ENCODE data around the gene CADM2.
"Not testable (repeated sequence)": the region's sequence is repeated elsewhere in the genome, so short reads cannot be mapped to it uniquely, and the experiment has no call there.

CADM2 gene

DNA sequence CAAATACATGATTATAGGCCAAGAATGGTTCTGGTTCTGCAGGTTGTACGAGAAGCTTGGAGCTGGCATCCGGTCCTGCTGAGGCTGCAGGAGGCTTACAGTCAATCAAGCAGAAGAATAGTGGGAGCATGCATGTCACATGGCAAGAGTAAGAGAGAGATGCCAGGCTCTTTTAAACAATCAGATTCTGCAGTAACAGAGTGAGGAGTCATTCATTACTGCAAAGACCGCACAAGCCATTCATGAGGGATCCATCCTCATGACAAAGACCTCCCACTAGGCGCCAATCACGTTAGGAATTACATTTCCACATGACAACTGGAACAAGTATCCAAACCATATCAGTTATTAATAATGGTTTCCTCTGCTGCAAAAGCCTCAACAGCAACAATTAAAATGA, 536.8 kb downstream of the CADM2 start:
- no peak for DNase-seq

DNA sequence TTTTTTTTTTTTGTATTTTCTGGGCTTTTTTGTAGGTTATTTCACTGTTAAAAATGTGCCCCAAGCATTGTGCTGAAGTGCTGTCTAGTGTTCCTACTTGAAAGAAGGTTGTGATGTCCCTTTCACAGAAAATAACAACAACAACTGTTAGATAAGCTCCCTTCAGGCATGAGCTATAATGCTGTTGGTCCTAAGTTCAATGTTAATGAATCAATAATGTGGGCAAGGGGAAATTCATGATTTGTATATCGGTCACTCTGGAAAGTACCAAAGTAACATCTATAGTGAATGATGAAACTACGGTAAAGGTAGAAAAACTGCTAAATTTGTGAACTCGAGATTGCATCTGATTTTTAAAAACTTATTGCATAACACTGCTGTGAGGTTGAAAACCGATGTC, 539.4 kb downstream of the CADM2 start:
- DNase-seq = no peak

DNA sequence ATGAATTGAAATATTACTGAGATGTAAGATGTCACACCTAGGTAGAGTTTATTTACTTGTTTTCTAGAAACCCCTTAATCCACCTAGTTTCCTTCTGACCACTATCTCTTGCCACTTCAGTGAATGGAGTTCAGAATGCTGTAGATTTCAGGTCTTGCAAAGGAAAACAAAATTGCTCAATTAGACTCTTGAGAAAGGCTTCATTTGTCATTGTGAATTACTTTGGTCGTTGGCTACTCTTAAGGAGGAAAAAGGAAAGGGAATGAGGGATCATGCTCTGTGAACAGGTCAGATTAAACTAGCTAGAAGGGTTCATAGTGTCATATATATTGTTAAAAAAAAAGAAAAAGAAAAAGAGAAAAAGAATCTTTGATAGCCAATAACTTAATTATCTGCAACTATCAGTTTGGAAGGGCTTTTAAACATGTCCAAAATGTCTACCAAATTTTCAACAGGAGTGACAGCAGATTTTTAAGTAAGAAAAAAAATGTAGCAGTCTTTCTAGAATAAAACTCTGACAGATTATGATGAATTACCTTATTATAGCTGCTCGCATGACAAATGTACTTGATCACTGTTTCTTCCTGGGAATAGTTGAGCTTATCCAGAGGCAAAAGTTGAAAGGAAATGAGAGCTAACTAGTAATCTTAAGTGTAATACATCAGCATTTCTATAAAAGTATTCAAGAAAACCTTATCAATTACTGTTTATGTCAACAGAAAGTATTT, 543.5 kb downstream of the CADM2 start:
- DNase-seq = no peak

DNA sequence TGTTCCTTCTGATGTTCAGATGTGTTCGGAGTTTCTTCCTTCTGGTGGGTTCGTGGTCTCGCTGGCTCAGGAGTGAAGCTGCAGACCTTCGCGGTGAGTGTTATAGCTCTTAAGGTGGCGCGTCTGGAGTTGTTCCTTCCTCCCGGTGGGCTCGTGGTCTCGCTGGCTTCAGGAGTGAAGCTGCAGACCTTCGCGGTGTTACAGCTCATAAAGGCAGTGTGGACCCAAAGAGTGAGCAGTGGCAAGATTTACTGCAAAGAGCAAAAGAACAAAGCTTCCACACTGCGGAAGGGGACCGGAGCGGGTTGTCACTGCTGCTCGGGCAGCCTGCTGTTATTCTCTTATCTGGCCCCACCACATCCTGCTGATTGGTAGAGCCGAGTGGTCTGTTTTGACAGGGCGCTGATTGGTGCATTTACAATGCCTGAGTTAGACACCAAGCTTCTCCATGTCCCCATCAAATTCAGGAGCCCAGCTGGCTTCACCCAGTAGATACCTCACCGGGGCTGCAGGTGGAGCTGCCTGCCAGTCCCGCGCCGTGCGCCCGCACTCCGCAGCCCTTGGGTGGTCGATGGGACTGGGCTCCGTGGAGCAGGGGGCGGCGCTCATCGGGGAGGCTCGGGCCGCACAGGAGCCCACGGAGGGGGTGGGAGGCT, 545.5 kb downstream of the CADM2 start:
- not testable (repeated sequence) for DNase-seq

DNA sequence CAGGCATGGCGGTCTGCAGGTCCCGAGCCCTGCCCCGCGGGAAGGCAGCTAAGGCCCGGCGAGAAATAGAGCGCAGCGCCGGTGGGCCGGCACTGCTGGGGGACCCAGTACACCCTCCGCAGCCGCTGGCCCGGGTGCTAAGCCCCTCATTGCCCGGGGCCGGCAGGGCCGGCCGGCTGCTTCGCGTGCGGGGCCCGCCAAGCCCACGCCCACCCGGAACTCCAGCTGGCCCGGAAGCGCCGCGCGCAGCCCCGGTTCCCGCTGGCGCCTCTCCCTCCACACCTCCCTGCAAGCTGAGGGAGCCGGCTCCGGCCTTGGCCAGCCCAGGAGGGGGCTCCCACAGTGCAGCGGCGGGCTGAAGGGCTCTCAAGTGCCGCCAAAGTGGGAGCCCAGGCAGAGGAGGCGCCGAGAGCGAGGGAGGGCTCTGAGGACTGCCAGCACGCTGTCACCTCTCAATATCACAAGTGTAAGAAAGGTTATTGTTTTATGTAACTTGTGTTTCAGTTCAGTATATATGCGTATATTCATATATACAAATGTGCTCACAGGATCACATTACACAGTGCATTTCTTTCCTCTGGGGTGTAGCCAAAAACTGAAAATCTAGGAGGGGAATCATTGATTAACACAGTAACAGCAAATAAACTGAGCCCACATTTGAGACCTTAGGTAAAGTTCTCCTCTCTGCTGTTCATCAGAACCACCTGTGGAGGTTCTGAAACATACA, 546.2 kb downstream of the CADM2 start:
- DNase-seq = not testable (repeated sequence)

DNA sequence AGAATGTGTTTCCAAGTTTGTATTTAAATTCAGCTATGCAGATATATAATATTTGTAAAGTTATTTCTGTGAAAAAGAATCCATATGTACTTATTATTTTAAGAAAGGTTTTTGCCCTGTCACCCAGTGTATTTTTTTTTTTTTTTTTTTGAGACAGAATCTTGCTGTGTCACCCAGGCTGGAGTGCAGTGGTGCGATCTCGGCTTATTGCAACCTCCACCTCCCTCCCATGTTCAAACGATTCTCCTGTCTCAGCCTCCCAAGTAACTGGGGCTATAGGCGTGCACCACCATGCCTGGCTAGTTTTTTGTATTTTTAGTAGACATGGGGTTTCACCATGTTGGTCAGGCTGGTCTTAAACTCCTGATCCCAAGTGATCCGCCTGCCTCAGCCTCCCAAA, 548.3 kb downstream of the CADM2 start:
- not testable (repeated sequence) for DNase-seq

DNA sequence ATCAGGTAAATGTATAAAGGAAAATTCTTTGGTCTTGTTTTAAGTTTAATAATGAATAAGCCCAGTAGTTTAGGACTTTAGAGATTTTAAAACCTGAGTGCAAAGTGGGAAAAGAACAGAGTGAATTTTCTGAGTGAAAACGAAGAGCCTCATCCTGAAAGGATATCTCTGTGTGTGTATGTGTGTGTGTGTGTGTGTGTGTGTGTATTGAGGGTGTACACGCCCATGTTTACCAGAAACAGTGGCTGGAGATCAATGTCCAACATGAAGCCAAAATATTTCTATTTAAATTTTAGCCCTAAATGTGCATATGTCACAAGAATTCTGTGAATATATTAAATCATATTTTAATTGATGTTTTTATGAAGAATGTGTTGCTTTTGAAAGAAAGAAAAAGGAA, 549.9 kb downstream of the CADM2 start:
- no peak for DNase-seq

DNA sequence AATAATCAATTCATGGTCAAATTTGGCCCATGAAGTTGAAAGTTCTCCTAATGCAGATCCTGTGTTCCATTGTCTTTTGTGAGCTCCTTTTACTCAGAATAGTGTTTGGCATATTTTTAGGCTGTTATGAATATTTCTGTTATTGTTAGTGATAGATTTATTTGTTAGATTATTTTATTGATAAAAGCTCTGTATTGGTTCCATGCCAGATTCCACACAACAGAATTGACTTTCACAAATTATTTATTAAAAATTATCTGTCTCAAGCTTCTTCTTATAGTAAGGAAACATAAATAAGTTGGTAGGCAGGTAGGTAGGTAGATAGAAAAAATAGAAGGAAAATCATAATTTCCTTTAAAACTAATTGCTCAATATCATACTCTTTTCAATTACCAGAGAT, 557.4 kb downstream of the CADM2 start:
- no peak for DNase-seq

DNA sequence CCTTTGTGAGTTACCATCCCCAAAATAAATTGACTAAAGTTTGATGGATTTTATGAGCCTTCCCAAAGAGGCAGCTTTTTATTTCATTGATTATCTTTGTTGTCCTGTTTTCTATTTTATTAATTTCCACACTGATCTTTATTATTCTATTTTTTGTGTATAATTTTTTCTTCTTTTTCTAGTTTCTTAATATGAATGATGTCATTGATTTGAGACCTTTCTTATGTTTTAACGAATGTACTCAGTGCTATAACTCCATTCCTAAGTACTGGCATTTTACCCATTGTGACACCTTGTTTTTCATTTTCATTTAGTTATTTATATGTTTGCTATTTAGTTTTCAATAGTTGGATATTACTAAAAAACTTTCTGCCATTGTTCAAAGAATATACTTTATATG, 565.3 kb downstream of the CADM2 start:
- no peak for DNase-seq

DNA sequence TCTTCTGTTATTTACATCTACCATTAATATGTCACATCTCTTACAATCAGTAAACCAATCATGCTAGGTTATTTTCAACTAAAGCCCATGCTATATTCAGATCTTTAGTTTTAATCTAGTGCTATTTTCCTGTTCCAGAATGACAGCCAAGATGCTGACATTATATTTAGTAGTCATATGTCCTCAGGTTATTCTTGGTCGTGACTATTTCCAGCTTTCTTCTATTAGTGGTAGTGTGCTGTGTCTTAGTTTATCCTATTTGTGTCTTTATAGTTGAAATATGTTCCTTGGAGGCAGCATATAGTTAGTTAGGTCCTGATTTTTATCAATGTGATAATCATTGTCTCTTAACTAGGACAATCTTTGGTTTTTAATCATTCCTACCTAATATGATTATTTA, 566.5 kb downstream of the CADM2 start:
- DNase-seq = no peak

DNA sequence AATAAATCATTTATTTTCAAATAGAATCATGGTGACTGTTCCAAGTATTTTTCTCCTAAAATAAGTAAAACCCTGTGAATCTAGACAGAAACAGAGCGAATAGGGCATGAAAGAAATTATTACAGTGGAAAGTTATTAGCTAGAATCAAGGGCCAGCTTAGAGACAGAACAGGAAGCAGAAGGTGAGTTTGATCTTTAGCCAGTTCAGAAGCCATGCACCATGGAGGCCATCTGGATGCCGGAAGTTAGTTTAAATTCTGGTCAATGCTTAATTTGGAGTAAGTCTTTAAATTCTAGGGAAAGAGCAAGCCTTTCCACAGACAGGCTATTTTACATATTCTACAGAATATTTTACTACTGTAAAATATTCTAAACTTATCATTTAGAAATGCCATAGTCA, 574.8 kb downstream of the CADM2 start:
- DNase-seq = no peak

DNA sequence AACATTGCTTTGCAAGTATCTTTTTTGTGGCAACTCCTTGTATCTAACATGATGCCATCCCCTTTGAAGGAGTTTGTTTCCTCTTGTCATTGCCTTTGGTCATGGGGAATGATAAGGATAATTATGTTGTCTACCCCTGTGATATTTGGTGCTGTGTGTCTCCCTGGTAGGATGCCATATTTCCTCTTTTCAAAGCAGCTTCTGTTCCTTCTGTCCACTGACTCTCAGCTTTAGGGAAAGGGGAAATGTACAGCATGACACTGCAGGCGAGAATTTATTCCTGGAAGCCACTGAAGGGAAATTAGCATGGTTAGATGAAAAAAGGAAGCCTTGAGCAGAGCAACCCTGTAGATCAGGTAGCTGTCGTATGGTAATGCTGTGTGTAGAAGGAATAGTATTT, 576.7 kb downstream of the CADM2 start:
- DNase-seq = no peak

DNA sequence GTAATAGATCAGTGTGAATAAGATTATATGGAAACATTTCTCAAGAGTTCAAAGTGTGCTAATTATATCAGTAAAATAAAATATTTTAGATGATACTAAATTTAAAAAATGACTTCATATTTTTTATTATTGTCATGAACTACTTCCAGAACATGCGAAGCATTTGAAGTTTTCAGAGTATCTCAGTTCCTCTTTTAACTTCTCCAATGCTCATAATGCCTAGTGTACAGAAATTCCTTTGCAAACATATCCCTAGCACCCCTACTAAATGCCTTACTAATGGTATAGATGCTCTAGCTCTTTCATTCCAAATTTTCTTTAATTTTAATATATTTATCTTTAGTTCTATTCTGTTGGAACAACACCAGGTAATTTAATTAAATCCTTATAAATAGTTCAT, 580.4 kb downstream of the CADM2 start:
- no peak for DNase-seq

DNA sequence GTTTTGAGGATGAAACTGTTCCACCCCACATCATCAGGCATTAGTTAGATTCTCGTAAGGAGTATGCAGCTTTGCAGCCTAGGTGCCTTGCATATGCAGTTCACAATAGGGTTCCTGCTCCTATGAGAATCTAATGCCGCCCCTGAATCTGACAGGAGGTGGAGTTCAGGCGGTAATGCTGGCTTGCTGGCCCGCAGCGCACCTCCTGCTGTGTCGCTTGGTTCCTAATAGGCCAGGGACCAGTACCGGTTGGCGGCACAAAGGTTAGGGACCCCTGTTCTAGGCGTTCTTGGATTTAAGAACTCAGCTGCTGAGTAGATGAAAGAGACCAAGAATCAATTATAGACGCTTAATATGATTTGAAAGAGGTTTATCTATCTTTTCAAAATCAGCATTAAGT, 595.4 kb downstream of the CADM2 start:
- DNase-seq = no peak

DNA sequence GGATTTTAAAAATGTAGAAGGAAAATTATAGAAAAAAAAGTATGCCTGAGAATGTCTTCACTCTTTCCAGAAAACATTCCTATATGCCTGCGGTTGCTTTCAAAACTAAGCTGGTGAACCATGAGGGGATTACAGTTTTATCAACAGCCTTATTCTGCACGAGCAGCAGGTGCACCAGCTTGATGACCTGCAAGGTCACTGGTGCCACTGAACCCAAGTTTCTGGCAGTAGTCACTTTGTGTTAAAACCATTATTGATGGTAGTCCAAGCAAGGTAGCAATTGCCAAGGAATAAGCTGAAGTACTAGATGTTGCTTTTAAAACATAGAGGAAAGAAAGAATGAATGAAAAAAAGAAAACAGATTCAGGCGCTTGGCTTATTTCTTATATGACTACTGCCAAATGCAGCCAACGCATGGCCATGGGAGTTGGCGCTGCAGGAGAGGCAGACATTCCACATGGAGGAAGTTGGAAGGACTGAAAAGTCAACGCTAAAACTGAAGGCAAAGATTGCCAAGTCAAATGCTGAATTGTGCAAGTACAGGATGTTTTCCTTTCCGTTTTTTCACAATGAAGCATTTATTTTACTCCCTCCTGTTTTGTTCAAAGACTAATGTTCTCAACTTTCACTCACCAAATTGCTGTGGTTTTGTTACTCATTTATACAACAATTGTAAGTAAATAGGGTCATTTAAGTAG, 601.4 kb downstream of the CADM2 start:
- DNase-seq = no peak

DNA sequence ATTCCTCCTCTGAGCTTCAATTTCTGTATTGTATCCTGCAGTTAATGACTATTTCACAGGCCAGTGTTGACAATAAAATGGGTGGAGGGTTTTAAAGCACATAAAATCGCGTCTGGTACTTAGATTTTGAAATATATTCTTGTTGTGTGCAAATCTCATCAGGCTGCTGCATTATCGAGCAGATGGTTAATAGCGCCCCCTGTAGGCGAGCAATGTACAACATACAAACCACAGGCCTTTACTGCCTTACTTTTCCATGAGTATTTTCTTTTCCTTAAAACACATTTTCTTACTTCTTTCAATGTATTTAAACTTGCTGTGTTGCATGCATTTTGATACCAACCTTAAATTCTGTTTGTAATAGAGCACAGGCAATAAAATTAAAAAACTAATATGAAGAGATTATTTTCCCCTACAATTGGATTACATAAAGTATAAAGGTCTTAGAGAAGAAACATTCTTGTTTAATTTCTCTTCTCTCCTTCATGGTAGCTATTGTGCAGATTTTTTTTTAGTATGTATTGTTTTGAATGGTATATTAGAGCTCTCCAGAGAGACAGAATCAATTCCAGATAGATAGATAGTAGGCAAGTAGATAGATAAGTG, 608.4 kb downstream of the CADM2 start:
- DNase-seq = no peak

DNA sequence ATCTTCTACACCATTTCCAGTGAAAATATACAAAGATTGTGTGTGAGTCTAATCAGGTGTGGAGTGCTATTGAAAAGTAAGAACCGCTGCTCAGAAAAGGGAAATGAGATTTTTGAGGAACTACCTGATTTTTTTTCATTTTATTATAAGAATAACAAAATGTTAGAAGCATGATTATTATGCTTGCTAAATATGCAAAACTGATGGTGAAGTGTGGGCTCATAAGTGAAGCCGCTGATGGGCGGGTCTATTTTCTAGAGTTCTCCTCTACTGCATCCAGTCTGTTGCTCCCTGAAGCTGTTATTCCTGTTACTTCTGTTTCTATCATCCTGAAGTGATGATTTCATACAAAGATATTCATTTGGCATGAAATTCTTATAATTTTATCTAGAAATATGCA, 612.0 kb downstream of the CADM2 start:
- DNase-seq = no peak

DNA sequence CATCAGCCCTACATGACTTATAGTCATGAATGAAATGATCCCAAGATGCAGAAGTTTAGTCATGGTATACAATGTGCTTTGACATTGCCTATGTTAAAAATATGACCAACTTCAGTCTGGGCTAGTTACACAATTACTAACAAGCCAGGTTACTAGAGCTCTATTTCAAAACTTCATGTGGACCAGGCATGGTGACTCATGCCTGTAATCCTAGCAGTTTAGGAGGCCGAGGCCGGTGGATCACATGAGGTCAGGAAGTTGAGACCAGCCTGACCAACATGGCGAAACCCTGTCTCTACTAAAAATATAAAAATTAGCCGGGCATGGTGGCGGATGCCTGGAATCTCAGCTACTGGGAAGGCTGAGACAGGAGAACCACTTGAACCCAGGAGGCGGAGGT, 613.0 kb downstream of the CADM2 start:
- DNase-seq = no peak

DNA sequence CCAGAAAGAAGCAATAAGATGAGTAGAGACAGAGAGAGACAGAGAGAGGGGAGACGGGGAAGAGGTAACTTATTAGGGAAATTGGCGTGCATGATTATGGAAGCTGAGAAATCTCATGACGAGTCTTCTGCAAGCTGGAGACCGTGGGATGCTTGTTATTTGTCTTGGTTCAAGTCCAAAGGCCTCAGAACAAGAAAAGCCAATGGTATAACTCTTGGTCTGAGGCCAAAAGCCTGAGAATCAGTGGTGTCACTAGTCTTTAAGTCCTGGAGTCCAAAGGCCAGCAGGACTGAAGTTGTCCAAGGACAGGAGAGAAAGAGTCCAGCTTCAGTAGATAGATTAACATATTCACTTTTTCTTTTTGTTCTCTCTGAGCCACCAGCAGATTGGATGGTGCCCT, 613.6 kb downstream of the CADM2 start:
- no peak for DNase-seq

DNA sequence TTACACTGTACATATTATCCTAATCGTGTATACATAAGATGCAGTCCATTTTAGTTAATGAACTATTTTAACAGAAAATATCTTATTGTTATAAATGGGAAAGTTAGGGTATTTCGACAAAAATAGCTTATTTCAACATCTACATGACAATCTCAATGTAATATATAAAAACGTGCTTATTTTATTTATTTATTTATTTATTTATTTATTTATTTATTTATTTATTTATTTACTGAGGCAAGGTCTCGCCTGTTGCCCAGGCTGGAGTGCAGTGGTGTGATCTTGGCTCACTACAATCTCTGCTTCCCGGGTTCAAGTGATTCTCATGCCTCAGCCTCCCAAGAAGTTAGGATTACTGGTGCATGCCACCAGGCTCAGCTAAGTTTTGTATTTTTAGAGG, 614.2 kb downstream of the CADM2 start:
- no peak for DNase-seq

DNA sequence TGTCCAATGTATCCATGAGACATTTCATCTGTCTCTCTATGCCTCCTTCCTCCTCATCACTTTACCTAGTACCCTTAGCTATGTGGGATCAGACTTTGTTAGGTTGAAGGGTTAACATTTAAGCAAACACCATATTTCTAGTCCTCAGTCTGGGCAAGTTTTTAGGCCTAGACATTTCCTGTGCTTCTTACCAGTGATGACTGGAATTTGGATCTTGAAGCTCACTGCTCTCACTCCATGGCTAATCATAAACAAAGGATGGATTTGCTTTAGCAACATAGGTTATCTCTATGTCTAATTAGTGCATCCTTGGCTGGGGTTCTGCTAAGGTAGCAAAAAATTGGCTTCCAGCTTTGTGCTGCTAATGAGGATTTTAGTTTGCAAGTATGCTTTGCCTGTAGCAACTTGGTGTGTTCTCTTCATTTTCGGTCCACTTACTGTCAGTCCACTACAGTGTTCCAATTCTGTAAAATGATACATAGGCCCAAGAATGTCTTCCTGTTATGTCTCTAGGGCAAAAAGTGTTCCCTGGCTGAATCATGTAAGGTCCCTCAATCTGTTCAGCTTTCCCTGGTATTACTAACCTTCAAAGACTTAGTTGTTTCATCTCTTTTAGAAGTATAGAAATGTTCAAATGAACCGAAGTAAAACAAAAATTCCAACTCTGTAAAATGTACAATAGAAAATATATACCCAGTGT, 615.4 kb downstream of the CADM2 start:
- no peak for DNase-seq

DNA sequence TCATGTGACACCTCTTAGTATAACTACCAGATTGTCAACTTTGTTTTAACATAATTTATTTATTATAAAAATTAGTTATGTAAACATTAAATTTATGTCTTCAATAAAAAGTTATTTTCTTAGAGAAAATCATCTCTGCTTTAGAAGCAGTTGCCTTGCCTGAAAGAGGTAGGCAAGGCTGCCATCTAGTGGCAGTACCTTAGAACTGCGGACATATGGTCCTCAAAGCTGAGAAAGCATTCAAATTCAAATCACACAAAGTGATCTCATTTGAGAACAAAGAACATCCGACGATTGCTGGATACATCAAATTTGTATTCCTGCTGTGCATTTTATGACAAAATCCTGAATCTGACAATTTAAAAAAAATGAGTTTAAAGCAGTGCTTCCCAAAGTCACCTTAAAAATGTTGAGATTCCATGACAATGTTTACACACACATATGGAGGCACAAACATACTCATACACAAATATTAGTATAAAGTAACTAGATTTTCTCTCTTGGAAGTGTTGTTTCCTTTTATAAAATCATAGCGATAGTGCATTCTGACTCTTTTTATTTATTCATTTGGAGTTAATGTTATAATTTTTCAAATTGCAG, 617.4 kb downstream of the CADM2 start:
- DNase-seq = peak; percentile 42
